22Rv1 (cell line): ENCODE measurements around the gene GLTP.

Source experiments
- ZFX ChIP-seq: fragments of 450-650 bp; IDR thresholded peaks from 2 replicates; pipeline ENCODE4 v1.6.1; 2017; ENCODE audit warnings: antibody characterized with exemption, borderline replicate concordance
- TF ChIP-seq, protein P1 (sequence below): fragments of 450-650 bp; IDR thresholded peaks from 2 replicates; pipeline ENCODE4 v1.5.1; 2017; ENCODE audit warnings: mild to moderate bottlenecking

DNA sequence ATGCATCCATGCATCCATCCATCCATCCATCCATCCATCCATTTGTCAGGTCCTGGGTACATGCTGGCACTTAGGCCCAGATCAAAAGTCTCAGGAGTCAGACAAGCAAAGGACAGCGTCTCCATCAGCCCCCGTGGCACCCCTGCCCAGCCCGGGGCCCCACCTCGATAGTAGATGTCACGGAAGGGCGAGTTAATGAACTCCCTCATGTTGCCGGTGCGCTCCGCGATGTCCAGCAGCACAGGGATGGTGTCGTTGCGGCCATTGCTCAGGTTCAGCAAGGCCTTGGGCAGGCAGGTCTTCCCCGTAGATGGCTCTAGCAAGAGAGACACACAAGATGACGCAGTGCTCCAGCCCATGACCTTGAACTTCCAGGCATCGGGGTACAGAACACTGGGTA is 77.5 kb downstream of the GLTP start:
- TF ChIP-seq, protein P1, sequence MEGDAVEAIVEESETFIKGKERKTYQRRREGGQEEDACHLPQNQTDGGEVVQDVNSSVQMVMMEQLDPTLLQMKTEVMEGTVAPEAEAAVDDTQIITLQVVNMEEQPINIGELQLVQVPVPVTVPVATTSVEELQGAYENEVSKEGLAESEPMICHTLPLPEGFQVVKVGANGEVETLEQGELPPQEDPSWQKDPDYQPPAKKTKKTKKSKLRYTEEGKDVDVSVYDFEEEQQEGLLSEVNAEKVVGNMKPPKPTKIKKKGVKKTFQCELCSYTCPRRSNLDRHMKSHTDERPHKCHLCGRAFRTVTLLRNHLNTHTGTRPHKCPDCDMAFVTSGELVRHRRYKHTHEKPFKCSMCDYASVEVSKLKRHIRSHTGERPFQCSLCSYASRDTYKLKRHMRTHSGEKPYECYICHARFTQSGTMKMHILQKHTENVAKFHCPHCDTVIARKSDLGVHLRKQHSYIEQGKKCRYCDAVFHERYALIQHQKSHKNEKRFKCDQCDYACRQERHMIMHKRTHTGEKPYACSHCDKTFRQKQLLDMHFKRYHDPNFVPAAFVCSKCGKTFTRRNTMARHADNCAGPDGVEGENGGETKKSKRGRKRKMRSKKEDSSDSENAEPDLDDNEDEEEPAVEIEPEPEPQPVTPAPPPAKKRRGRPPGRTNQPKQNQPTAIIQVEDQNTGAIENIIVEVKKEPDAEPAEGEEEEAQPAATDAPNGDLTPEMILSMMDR: no peak
- no peak for TF ChIP-seq ZFX
